ENCODE measurements around the gene WBP2NL.

- TF ChIP-seq, protein P1, sequence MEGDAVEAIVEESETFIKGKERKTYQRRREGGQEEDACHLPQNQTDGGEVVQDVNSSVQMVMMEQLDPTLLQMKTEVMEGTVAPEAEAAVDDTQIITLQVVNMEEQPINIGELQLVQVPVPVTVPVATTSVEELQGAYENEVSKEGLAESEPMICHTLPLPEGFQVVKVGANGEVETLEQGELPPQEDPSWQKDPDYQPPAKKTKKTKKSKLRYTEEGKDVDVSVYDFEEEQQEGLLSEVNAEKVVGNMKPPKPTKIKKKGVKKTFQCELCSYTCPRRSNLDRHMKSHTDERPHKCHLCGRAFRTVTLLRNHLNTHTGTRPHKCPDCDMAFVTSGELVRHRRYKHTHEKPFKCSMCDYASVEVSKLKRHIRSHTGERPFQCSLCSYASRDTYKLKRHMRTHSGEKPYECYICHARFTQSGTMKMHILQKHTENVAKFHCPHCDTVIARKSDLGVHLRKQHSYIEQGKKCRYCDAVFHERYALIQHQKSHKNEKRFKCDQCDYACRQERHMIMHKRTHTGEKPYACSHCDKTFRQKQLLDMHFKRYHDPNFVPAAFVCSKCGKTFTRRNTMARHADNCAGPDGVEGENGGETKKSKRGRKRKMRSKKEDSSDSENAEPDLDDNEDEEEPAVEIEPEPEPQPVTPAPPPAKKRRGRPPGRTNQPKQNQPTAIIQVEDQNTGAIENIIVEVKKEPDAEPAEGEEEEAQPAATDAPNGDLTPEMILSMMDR (IDR thresholded peaks at IDR 0.05), result no peak
- TF ChIP-seq POLR2A (IDR thresholded peaks at IDR 0.05), result no peak
Measured at GRCh38 chr22:41991111-41991510, 7.5 kb upstream of the WBP2NL start.
